ENCODE measurements around the gene PRUNE2.

GRCh38 chr9:76902395-76902794, 3.5 kb downstream of the PRUNE2 start:
- TF ChIP-seq CTCF (IDR thresholded peaks at IDR 0.05; ENCODE audit: insufficient read depth, low read length, poor library complexity, severe bottlenecking): no peak
- TF ChIP-seq EZH2phosphoT487 (conservative IDR thresholded peaks at IDR 0.05; ENCODE audit: low read length): no peak
